MCF 10A (cell line): ENCODE data around the gene STIL. TPM values are rescaled to one million over a fixed set of nuclear protein-coding genes. Genes with fewer than 3 reads are reported as not detected.

Experiments
- Bru-seq: library from RNA; stranded (reverse); fragments of 400-500 nt; gene quantifications from one replicate; lab custom pipeline; 2021; lab: Mats Ljungman, UMichigan
- BruChase-seq, 2 experiments: library from RNA; stranded (reverse); fragments of 400-500 nt; gene quantifications; one replicate each; lab custom pipeline; 2021; lab: Mats Ljungman, UMichigan
- BruUV-seq: library from RNA; stranded (reverse); fragments of 400-500 nt; replicated peaks from 2 replicates; lab custom pipeline; 2021; lab: Mats Ljungman, UMichigan
- CTCF ChIA-PET: fragments of 300-600 bp; sonication (Branson Sonifier 250); formaldehyde crosslinking; extraction: SDS; loops from one replicate; lab custom pipeline; 2021; ENCODE audit warnings: antibody characterized with exemption, inconsistent platforms; lab: Yijun Ruan, JAX
- POLR2A ChIA-PET: fragments of 300-600, 350-650 bp; sonication (Branson Sonifier 250); formaldehyde crosslinking; extraction: SDS; loops from one replicate; lab custom pipeline; 2020; ENCODE audit warnings: antibody characterized with exemption, inconsistent platforms; lab: Yijun Ruan, JAX
- DNase-seq: peaks from one replicate; pipeline ENCODE4 v3.0.0-alpha.2; 2018; ENCODE audit not compliant: unreplicated experiment
- H3K27ac Mint-ChIP-seq: one replicate; pipeline ENCODE4 v1.8.0; 2022; ENCODE audit warnings: mild to moderate bottlenecking, low read depth, mixed read lengths; ENCODE audit not compliant: unreplicated experiment
- H3K27me3 Mint-ChIP-seq: one replicate; pipeline ENCODE4 v1.8.0; 2022; ENCODE audit warnings: mixed read lengths; ENCODE audit not compliant: insufficient read depth, unreplicated experiment
- H3K36me3 Mint-ChIP-seq: one replicate; pipeline ENCODE4 v1.8.0; 2022; ENCODE audit warnings: mild to moderate bottlenecking, moderate library complexity, mixed read lengths; ENCODE audit not compliant: insufficient read depth, unreplicated experiment
- H3K4me1 Mint-ChIP-seq: one replicate; pipeline ENCODE4 v1.8.0; 2022; ENCODE audit warnings: mixed read lengths; ENCODE audit not compliant: insufficient read depth, unreplicated experiment
- H3K4me3 Mint-ChIP-seq: one replicate; pipeline ENCODE4 v1.8.0; 2022; ENCODE audit warnings: mild to moderate bottlenecking, moderate library complexity, mixed read lengths; ENCODE audit not compliant: unreplicated experiment
- H3K9me3 Mint-ChIP-seq: one replicate; pipeline ENCODE4 v1.8.0; 2022; ENCODE audit warnings: mixed read lengths; ENCODE audit not compliant: unreplicated experiment
- intact Hi-C: fragments of 100-400 bp; cut with micrococcal nuclease; formaldehyde crosslinking; loops from 2 replicates; pipeline ENCODE4 v1.14.1; 2022
- long read RNA-seq: library from polyadenylated mRNA; stranded (forward); transcript quantifications from one replicate; pipeline ENCODE4 v2.0.0, GENCODE V29; 2022
- total RNA-seq: library from RNA; stranded (reverse); gene quantifications from 2 replicates; pipeline ENCODE4 v1.2.3, GENCODE V29; 2022
- TF ChIP-seq, protein P1 (sequence below): fragments of 200-600 bp; IDR thresholded peaks from one replicate; pipeline ENCODE4 v1.8.0; 2022; ENCODE audit warnings: antibody characterized with exemption, mild to moderate bottlenecking; ENCODE audit not compliant: unreplicated experiment

Gene STIL
- total RNA-seq (8.8 and 12.6 TPM in 2 replicates), Bru-seq, nascent RNA (percentile 57 among the genes with signal in this experiment), BruChase-seq, experiment 1, labeled RNA remaining after a 6-hour chase (percentile 48 among the genes with signal in this experiment), BruChase-seq, experiment 2, labeled RNA remaining after a 2-hour chase (percentile 59 among the genes with signal in this experiment)
- long read RNA-seq, full-length matches to known transcripts: 1 of 16 reads
- long read RNA-seq, partial matches to known transcripts: 1 of 16 reads
- long read RNA-seq, other reads (novel, unspliced or antisense): 14 of 16 reads

DNA sequence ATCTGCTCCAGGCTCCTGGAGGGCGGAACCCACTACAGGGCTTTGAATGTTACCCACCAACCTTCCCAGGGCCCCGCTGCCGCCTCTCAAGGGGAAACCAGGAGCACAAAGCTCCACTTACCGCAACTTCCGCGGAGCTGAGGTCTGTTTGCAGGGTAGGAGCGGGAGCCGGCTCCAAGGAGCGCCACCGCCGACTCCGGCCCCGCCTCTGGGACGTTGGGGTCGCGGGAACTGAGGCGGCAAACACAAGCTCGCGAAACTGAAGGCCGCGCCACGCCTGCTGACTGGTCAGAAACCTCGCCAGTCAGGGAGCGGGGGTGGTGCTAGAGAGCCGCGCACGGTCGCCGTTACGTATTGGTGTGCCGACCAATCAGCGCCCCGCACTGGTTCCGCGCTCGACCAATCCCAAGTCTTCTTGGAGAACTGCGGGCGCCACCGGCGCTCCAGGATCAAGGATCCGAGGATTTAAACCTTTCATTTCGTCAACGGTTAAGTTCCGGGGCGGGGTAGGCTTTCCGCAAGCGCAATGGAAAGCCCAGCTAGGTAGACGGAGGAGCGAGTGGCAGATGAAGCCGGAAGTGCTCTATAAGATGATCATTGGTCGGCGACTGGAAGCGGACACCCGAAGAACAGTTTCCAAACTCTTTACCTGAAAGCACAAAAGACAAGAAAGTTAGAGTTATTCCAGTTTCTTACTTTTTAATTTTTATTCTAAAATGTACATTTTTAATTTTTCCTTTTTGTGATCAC is at the start of gene STIL:
TSS of gene STIL (minus strand) at position 233 of the 750 bp plus-strand sequence. CDS start 3,828 bp downstream, outside the sequence.
- intact Hi-C loops: loop anchor here (1.0 kb wide), 2 partner anchors 19 to 121 kb away; partner anchors contain the start of gene CMPK1
- Mint-ChIP-seq H3K36me3 (peaks cover 4% of the 10 kb centered on the region), H3K4me3 (peak within 1 kb of the TSS; percentile 91), H3K27me3 (no peaks in the 10 kb centered on the region), H3K4me1 (peaks cover 5% of the 10 kb centered on the region), H3K27ac (peak within 1 kb of the TSS; percentile 94), H3K9me3 (no peaks in the 10 kb centered on the region)
- no TSS peak for BruUV-seq
- ChIA-PET CTCF (interaction anchor here (0.5 to 2.6 kb wide), 8 partner anchors 10 to 135 kb away, joined by 3 to 17 read pairs (median 4); partner anchors contain the start of gene CMPK1), POLR2A (interaction anchor here (0.7 to 3.0 kb wide), 14 partner anchors 11 to 136 kb away, joined by 3 to 57 read pairs (median 4); partner anchors contain the start of genes CMPK1 and PDZK1IP1)
- TF ChIP-seq, protein P1, sequence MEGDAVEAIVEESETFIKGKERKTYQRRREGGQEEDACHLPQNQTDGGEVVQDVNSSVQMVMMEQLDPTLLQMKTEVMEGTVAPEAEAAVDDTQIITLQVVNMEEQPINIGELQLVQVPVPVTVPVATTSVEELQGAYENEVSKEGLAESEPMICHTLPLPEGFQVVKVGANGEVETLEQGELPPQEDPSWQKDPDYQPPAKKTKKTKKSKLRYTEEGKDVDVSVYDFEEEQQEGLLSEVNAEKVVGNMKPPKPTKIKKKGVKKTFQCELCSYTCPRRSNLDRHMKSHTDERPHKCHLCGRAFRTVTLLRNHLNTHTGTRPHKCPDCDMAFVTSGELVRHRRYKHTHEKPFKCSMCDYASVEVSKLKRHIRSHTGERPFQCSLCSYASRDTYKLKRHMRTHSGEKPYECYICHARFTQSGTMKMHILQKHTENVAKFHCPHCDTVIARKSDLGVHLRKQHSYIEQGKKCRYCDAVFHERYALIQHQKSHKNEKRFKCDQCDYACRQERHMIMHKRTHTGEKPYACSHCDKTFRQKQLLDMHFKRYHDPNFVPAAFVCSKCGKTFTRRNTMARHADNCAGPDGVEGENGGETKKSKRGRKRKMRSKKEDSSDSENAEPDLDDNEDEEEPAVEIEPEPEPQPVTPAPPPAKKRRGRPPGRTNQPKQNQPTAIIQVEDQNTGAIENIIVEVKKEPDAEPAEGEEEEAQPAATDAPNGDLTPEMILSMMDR: no peak
- peak; percentile 99 for DNase-seq

DNA sequence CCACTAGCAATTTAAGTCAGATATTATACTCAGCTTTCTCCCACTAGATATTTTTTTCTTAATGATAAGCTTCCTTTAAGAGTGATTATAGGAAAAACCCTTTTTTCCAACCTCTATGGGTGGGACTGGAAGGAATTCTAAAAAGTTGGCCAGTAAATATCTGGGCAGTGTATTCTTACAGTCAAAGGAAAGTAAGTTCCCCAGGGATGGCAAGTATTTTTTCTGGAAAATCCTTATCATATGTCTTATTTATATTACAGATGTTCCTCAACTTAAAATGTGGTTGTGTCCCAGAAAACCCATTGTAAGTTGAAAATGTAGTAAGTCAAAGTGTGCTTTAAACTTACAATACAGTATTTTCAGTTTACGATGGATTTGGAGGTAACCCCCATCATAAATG is 48.9 kb upstream of the STIL start:
- Mint-ChIP-seq H3K4me1 (no peaks in the 10 kb centered on the region), H3K36me3 (peaks cover 4% of the 10 kb centered on the region), H3K4me3 (no peak overlapping the region), H3K27me3 (no peaks in the 10 kb centered on the region), H3K9me3 (no peaks in the 10 kb centered on the region), H3K27ac (no peak overlapping the region)
- no TSS peak for BruUV-seq
- DNase-seq: no peak
- intact Hi-C loops: no loop called here
- TF ChIP-seq, protein P1: no peak
- CTCF ChIA-PET: interaction anchor here (0.6 kb wide), 1 partner anchor 113 kb away, joined by 3 read pairs; no protein-coding TSS in a partner anchor
- POLR2A ChIA-PET: interaction anchor here (0.8 kb wide), 1 partner anchor 23 kb away, joined by 3 read pairs; no protein-coding TSS in a partner anchor

DNA sequence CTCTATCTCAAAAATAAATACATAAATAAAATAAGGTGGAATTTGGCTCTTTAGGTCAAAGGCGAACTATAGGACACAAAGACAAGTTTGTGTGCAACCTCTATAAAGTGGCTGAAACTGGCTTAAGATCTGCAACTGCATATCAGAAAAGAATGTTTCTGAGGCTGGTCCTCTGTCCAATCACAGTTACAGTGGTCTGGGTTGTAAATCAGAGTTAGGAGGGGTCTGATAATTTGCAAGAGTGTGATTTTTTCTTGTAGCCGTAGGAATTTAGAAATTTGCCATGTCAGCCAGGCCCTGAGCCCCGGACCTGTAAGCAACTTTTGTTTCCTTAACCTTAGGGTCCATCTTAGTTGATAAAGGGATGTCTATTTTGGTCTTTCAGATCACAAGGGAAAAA is 47.4 kb upstream of the STIL start:
- no peaks in the 10 kb centered on the region for H3K4me1 Mint-ChIP-seq
- H3K4me3 Mint-ChIP-seq: no peak overlapping the region
- no peak for DNase-seq
- no TSS peak for BruUV-seq
- no peak overlapping the region for H3K27ac Mint-ChIP-seq
- CTCF ChIA-PET: interaction anchor here (0.6 kb wide), 1 partner anchor 414 kb away, joined by 3 read pairs; no protein-coding TSS in a partner anchor
- POLR2A ChIA-PET: no interaction called here
- H3K27me3 Mint-ChIP-seq: no peaks in the 10 kb centered on the region
- intact Hi-C loops: no loop called here
- H3K9me3 Mint-ChIP-seq: no peaks in the 10 kb centered on the region
- H3K36me3 Mint-ChIP-seq: peaks cover 4% of the 10 kb centered on the region
- TF ChIP-seq, protein P1: no peak
